ENCODE measurements around the gene ERBB2. TPM values are rescaled to one million over a fixed set of nuclear protein-coding genes. Genes with fewer than 3 reads are reported as not detected.
A peak's percentile ranks its signal among the peaks of the same experiment; 100 is the strongest.

The ERBB2 gene
- total and polyA plus RNA-seq, 2 of the 13 experiments (the other 11 are each of a cell fraction or from before 2014, with no cell fraction given) = 57.7 to 64.1 TPM

DNA sequence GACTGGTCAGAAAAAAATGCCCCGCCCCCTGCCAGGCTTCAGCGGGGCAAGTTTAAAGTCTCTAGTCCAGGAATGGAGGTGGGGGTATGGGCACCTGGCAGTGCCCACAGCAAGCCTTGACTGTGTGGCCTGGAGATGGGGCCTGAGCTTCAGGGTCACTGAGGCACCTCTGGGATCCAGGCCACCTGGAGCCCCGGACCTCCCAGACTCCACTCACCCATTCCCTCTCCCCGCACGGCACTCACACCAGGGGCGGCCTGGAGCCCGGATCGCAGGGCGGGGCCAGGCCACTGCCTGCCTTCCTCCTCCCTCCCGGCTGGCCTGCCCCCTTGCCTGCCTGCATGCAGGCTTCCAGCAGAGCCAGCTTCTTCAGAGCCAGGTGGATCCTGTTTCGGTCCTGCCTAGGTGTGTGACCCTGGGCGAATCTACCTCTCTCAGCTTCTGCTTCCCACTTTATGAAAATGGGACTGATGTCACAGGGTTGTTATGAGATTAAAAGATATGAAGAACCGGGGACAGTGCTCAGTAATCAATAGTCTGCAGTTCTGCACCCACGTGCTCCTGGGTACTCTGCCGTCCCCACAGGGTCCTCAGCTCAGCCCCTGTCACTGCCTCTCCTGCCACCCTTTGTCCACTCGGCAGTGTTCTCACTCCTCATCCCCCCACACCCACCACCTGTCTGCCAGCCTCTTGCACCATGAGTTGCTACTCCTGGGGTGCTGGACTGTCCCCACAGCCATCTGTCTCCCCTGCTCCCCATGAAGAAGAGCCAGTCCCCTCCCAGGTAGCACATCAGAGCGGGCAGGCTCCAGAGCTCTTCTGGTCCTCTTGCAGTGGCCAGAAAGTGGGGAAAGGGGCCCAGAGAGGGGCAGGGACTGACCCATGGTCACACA lies 35.9 kb upstream of the ERBB2 start (continued):
- TF ChIP-seq, protein P1, sequence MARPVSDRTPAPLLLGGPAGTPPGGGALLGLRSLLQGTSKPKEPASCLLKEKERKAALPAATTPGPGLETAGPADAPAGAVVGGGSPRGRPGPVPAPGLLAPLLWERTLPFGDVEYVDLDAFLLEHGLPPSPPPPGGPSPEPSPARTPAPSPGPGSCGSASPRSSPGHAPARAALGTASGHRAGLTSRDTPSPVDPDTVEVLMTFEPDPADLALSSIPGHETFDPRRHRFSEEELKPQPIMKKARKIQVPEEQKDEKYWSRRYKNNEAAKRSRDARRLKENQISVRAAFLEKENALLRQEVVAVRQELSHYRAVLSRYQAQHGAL (CRISPR knock-in tag; IDR thresholded peaks at IDR 0.05; ENCODE audit: not compliant biosample characterization) = no peak
- TF ChIP-seq TEAD2 (CRISPR knock-in tag; IDR thresholded peaks at IDR 0.05) (no peak), ZNF572 (CRISPR knock-in tag; IDR thresholded peaks at IDR 0.05) (0 out of 2 replicates have a peak, but pooled peaks have one; percentile 77), STAG1 (CRISPR knock-in tag; IDR thresholded peaks at IDR 0.05) (no peak), THAP11 (CRISPR knock-in tag; IDR thresholded peaks at IDR 0.05) (0 out of 2 replicates have a peak, but pooled peaks have one; percentile 12), ZNF383 (CRISPR knock-in tag; IDR thresholded peaks at IDR 0.05; ENCODE audit: borderline replicate concordance) (0 out of 2 replicates have a peak, but pooled peaks have one; percentile 66), HDAC2 (CRISPR knock-in tag; IDR thresholded peaks at IDR 0.05) (no peak), HNRNPLL (IDR thresholded peaks at IDR 0.05; ENCODE audit: low read depth, low read length, poor library complexity, severe bottlenecking) (peak; percentile 38), ZNF33A (CRISPR knock-in tag; IDR thresholded peaks at IDR 0.05; ENCODE audit: borderline replicate concordance) (no peak), ZNF776 (CRISPR knock-in tag; IDR thresholded peaks at IDR 0.05) (0 out of 2 replicates have a peak, but pooled peaks have one; percentile 42), PRPF4 (IDR thresholded peaks at IDR 0.05; ENCODE audit: low read depth, low read length, poor library complexity, severe bottlenecking) (no peak), SRY (CRISPR knock-in tag; IDR thresholded peaks at IDR 0.05) (no peak), ERF (CRISPR knock-in tag; IDR thresholded peaks at IDR 0.05) (0 out of 2 replicates have a peak, but pooled peaks have one; percentile 21)
- TF ChIP-seq, protein P2, sequence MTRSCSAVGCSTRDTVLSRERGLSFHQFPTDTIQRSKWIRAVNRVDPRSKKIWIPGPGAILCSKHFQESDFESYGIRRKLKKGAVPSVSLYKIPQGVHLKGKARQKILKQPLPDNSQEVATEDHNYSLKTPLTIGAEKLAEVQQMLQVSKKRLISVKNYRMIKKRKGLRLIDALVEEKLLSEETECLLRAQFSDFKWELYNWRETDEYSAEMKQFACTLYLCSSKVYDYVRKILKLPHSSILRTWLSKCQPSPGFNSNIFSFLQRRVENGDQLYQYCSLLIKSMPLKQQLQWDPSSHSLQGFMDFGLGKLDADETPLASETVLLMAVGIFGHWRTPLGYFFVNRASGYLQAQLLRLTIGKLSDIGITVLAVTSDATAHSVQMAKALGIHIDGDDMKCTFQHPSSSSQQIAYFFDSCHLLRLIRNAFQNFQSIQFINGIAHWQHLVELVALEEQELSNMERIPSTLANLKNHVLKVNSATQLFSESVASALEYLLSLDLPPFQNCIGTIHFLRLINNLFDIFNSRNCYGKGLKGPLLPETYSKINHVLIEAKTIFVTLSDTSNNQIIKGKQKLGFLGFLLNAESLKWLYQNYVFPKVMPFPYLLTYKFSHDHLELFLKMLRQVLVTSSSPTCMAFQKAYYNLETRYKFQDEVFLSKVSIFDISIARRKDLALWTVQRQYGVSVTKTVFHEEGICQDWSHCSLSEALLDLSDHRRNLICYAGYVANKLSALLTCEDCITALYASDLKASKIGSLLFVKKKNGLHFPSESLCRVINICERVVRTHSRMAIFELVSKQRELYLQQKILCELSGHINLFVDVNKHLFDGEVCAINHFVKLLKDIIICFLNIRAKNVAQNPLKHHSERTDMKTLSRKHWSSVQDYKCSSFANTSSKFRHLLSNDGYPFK (CRISPR knock-in tag; IDR thresholded peaks at IDR 0.05; ENCODE audit: borderline replicate concordance) = peak; percentile 52; the same call in 1 of the 2 replicates
- TF ChIP-seq, protein P3, sequence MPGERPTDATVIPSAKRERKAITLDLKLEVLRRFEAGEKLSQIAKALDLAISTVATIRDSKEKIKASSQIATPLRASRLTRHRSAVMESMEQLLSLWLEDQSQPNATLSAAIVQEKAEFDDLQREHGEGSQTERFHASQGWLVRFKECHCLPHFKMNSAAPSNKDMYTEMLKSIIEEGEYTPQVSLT (CRISPR knock-in tag; IDR thresholded peaks at IDR 0.05; ENCODE audit: borderline replicate concordance, low read depth) = no peak
- TF ChIP-seq, protein P4, sequence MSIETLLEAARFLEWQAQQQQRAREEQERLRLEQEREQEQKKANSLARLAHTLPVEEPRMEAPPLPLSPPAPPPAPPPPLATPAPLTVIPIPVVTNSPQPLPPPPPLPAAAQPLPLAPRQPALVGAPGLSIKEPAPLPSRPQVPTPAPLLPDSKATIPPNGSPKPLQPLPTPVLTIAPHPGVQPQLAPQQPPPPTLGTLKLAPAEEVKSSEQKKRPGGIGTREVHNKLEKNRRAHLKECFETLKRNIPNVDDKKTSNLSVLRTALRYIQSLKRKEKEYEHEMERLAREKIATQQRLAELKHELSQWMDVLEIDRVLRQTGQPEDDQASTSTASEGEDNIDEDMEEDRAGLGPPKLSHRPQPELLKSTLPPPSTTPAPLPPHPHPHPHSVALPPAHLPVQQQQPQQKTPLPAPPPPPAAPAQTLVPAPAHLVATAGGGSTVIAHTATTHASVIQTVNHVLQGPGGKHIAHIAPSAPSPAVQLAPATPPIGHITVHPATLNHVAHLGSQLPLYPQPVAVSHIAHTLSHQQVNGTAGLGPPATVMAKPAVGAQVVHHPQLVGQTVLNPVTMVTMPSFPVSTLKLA (IDR thresholded peaks at IDR 0.05) = peak; percentile 45; the same call in 1 of the 2 replicates
- TF ChIP-seq, protein P5, sequence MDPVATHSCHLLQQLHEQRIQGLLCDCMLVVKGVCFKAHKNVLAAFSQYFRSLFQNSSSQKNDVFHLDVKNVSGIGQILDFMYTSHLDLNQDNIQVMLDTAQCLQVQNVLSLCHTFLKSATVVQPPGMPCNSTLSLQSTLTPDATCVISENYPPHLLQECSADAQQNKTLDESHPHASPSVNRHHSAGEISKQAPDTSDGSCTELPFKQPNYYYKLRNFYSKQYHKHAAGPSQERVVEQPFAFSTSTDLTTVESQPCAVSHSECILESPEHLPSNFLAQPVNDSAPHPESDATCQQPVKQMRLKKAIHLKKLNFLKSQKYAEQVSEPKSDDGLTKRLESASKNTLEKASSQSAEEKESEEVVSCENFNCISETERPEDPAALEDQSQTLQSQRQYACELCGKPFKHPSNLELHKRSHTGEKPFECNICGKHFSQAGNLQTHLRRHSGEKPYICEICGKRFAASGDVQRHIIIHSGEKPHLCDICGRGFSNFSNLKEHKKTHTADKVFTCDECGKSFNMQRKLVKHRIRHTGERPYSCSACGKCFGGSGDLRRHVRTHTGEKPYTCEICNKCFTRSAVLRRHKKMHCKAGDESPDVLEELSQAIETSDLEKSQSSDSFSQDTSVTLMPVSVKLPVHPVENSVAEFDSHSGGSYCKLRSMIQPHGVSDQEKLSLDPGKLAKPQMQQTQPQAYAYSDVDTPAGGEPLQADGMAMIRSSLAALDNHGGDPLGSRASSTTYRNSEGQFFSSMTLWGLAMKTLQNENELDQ (CRISPR knock-in tag; IDR thresholded peaks at IDR 0.05; ENCODE audit: borderline replicate concordance) = no peak
